GM12892 (cell line): Measurements from ENCODE around the gene RAPGEF2.
A peak's percentile ranks its signal among the peaks of the same experiment; 100 is the strongest.
"Not testable (repeated sequence)": the region's sequence is repeated elsewhere in the genome, so short reads cannot be mapped to it uniquely, and the experiment has no call there.

ENCODE experiments used
- DNase-seq: peaks from one replicate; pipeline ENCODE4 v3.0.0; 2011; ENCODE audit not compliant: insufficient read length
- FAIRE-seq: peaks from 2 replicates; lab custom pipeline; 2011; peaks lifted over from hg19 to GRCh38; lab: Jason Lieb, UNC
- POLR2A ChIP-seq: IDR thresholded peaks from 2 replicates; pipeline ENCODE4 v1.6.1; 2011; ENCODE audit warnings: low read depth, low read length, control low read depth
- POLR2AphosphoS5 ChIP-seq: IDR thresholded peaks from 2 replicates; pipeline ENCODE4 v1.6.1; 2011; ENCODE audit warnings: low read depth, low read length, control low read depth
- TAF1 ChIP-seq: IDR thresholded peaks from 2 replicates; pipeline ENCODE4 v1.6.1; 2011; ENCODE audit warnings: low read depth, mild to moderate bottlenecking, control low read depth, low read length, borderline replicate concordance

Gene RAPGEF2

DNA sequence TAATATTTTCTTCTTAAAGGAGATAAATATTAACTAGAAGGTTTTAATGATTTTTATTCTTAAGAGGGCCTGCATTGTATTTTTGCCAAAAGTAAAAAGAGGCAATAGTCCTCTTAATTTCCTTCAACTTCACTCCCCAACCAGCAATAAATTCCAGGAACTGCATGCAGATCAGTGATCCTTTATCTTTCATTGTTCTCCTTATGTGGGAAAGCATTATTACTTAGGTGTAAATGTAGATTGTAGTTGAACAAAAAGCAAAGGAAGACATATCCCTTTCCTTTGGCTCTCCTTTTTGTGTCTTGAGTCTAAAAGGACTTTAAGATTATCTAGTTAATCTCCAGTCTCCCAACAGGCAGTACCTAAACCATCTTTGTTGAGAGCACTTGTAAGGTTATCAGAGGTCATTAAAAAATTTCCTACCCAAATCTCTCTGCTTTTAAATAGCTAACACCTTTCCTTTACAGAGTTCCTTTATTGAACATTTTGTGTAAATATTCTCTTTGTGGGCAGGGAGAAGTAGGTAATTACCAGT, 55.3 kb downstream of the RAPGEF2 start:
- no peak for FAIRE-seq
- no peak for TF ChIP-seq TAF1
- no peak for TF ChIP-seq POLR2AphosphoS5
- no peak for TF ChIP-seq POLR2A

GRCh38 chr4:159158985-159159384, 56.1 kb downstream of the RAPGEF2 start:
- FAIRE-seq: no peak
- no peak for DNase-seq
- TF ChIP-seq POLR2A: no peak
- no peak for TF ChIP-seq TAF1
- TF ChIP-seq POLR2AphosphoS5: no peak

More for the DNA sequence above, 55.3 kb downstream of the RAPGEF2 start:
- no peak for DNase-seq

DNA sequence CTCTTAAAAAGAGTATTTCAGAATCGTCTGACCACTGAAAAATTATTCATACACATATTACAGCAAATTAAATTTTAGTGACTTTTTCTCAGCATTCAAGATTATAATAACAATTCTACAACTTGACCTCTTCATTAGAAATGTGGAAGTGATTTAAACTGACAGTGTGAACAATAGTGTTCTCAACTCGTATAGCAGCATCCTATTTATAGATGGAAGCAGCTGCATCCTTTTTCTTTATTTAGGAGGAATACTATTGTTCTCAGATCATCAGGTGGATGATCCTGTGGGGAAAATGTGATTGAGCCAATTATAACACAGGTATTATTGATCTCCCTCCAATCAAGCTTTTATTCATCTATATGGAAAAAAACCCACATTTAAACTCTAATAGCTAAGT, 56.7 kb downstream of the RAPGEF2 start:
- FAIRE-seq (no peak), DNase-seq (no peak)
- TF ChIP-seq POLR2AphosphoS5 (no peak), TAF1 (no peak), POLR2A (no peak)

- FAIRE-seq (no peak), DNase-seq (no peak)
- no peak for TF ChIP-seq POLR2A
- no peak for TF ChIP-seq POLR2AphosphoS5
- no peak for TF ChIP-seq TAF1
Observed at GRCh38 chr4:159160242-159160641, 57.4 kb downstream of the RAPGEF2 start.

- not testable (repeated sequence) for FAIRE-seq, DNase-seq
Observed at GRCh38 chr4:159161436-159161835, 58.6 kb downstream of the RAPGEF2 start.

GRCh38 chr4:159162576-159162975, 59.7 kb downstream of the RAPGEF2 start:
- FAIRE-seq: no peak

DNA sequence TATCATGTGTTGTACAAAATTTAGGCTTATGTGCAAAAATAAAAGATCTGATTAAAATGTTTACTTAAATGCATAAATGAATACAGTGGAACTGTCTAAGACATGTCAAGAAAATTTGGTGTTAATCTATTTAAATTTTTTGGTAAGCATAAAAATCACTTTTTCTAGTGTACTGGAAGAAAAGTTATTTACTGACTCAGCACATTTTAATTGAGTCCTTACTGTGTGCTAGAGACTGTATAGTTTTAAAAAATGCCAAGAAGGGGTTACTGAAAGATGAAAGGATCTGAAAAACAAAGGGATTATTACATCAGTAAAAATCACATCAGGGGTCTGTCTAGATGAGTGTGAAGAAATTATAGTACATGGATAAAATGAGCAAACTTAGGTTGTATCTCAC, 60.6 kb downstream of the RAPGEF2 start:
- FAIRE-seq: no peak
- DNase-seq: no peak
- no peak for TF ChIP-seq POLR2AphosphoS5
- no peak for TF ChIP-seq TAF1
- no peak for TF ChIP-seq POLR2A

More at GRCh38 chr4:159162576-159162975, 59.7 kb downstream of the RAPGEF2 start:
- no peak for TF ChIP-seq TAF1
- TF ChIP-seq POLR2AphosphoS5: no peak
- no peak for TF ChIP-seq POLR2A
- no peak for DNase-seq

DNA sequence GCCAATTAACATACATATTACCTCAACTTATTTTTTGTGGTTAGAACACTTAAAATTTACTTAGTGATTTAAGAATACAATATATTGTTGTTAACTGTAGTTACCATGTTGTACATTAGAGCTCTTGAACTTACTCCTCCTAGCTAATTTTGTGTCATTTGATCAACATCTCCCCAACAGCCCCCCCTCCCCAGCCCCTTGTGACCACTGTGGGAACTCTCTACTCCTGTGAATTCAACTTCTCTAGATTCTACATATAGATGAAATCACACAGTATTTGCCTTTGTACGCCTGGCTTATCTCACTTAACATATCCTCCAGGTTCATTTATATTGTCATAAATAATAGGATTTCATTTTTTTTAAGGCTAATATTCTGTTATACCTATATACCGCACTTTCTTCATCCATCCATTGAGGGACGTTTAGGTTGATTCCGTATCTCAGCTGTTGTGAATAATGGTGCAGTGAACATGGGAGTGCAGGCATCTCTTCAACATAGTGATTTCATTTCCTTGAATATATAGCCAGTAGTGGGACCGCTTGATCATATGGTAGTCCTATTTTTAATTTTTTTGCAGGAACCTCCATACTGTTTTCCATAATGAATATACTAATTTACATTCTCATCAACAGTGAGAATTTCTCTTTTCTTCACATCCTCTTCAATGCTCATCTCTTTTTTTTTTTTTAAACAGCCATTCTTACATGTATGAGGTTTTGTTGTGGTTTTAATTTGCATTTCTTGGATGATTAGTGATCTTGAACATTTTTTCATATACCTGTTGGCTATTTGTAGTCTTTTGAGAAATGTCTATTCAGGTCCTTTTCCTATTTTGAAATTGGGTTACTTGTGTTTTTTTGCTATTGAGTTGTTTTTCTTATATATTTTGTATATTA, 66.8 kb downstream of the RAPGEF2 start:
- DNase-seq: no peak
- no peak for TF ChIP-seq TAF1
- TF ChIP-seq POLR2AphosphoS5: no peak
- no peak for TF ChIP-seq POLR2A
- FAIRE-seq: peak; percentile 9

- FAIRE-seq: no peak
- no peak for DNase-seq
- no peak for TF ChIP-seq POLR2AphosphoS5
- no peak for TF ChIP-seq POLR2A
- no peak for TF ChIP-seq TAF1
Observed at GRCh38 chr4:159171287-159171686, 68.4 kb downstream of the RAPGEF2 start.

DNA sequence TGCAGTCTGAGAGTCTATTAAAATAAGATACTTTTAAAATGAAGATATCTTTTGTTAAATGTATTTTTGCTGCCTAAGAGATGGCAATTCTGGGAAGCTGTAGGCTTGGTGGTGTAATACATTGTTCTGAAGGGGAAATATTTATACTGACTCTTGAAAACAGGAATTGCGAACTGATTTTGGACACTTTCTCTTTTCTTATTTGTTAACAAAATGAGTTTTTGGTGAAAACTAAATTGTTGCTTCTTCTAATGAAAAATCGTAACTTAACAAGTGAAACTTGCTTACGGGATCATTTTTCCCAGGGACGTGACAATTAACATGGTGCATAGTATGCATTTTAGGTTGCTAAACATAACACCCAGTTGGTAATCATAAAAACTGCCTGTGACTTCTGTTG, 71.0 kb downstream of the RAPGEF2 start:
- no peak for TF ChIP-seq POLR2A
- FAIRE-seq: no peak
- no peak for DNase-seq

- no peak for DNase-seq
- FAIRE-seq: no peak
- TF ChIP-seq POLR2A (no peak), POLR2AphosphoS5 (no peak), TAF1 (no peak)
Observed at GRCh38 chr4:159174645-159175084, 71.8 kb downstream of the RAPGEF2 start.
